Stimulated activated CD4-positive, alpha-beta T cell treated with anti-CD3 and anti-CD28 coated beads, Interleukin-12 subunit alpha, Interleukin-12 subunit beta, amount 100 ng/mL, for 48 hours (primary cell): Measurements from ENCODE around the gene TMEM26.

ENCODE experiments used
- DNase-seq, 3 donors: peaks; one replicate each; pipeline ENCODE4 v3.0.0-alpha.2; 2020; ENCODE audit warnings: low read depth in 2 of 3, low spot score in 1 of 3

The TMEM26 gene

DNA sequence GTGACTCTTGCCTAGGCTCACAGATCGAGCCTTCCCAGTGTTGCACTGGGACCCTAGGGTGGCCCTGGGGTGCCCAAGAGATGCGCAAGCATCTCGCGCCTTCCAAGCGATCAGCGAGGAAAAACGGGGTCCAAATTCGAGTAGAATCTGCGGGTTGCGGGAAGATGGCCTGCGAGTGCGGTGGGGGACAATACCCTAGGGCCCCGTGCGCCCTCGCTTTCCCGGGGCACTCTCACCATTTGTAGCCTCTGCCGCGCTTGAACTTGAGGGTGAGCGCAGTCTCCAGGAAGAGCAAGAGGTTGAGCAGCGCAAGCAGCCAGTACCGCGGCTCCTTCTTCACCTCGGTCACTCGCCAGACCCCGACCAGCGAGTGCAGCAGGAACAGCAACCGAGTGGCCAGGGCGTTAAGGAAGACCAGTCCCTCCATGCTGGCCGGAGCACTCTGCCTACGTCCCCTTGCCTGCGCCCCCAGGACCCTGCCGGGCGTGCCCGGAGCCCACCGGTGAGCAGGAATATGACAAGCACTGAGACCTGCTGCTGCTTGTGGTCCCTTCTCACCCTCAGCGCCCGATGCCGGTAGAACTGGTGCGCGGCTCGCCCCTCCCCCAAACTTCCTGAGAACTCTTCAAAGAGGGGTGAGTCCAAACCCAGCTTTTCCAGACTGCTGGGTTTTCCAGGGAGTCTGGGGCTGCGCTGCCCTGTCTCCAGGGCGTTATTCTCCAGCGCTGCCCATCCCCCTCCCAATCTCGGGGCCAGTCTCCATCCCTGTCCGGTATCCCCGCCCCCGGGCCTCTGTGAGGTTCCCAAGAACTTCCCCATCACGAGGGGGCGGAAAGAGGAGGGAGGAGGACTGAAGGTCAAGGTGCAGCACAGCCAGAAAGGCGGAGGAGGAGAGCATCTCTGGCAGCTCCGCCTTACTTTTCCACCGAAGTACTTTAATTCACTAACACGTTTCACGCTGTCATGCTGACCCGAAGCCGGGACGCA, at the start of gene TMEM26:
TSS of gene TMEM26 (minus strand) at position 727 of the 987 bp plus-strand sequence. CDS start at position 427, 300 bp downstream.
- DNase-seq = no peak

DNA sequence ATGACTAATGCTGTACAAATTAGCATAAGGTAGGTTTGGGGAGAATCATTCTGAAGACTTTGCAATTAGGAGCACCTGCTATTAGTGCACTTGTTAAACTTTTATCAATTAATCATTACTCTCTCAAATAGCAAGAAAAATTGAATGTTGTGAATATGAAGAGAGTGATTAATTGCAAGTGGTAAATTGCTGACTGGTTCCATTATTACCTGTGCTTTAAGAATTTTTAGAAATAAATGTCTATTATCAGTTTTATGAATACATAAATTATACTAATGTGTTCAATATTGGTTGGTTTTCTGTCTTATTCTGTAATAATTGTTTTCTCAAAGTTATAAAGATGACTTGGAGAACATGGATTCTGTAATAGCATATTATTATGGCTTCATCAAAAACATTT, 47.3 kb upstream of the TMEM26 start:
- no peak for DNase-seq

DNA sequence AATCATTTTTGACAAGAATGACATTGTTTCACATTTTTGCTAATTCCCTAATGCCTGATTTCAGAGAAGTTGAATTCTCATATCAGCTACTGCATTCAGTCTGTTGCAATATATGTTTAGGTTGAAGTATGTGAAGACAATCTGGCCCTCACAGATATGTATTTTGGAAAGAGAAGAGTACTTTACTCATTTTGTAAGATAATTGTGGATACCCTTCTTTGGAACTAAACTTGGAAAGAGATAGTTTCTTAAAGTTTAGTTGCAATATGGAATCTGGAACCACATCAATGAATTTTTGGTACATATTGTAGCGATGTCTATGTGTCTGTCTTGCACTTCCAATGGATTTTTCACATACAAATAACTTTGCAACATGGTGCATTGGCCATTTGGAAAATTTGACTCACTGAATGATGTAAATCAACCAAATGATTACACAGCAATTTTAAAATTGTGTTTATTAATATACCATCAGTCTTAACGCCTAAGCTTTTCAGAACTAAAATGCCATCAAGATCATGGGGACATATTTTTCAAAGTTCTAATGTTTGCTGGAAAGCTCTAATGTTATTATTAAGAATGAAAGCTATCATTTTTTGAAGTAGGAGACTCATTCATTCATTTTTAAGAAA, 39.3 kb upstream of the TMEM26 start:
- no peak for DNase-seq

DNA sequence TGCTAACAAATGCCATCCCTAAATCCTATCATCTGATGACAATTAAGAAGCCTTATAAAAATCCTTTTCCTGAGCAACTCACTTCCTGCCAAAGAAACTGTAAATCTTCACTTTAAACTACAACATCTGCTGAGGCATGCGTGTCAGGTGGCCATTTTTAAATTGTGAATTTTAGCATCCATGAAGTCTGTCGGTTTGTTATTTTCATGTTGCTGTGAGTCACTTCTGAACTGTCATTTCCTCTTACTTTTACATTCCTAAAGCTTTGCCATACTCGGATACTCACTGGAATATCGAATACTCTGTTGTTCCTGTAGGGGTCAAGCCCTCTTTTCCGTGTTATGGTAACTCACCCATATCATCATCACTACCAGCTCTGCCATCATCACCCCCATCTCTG, 34.3 kb upstream of the TMEM26 start:
- no peak for DNase-seq

DNA sequence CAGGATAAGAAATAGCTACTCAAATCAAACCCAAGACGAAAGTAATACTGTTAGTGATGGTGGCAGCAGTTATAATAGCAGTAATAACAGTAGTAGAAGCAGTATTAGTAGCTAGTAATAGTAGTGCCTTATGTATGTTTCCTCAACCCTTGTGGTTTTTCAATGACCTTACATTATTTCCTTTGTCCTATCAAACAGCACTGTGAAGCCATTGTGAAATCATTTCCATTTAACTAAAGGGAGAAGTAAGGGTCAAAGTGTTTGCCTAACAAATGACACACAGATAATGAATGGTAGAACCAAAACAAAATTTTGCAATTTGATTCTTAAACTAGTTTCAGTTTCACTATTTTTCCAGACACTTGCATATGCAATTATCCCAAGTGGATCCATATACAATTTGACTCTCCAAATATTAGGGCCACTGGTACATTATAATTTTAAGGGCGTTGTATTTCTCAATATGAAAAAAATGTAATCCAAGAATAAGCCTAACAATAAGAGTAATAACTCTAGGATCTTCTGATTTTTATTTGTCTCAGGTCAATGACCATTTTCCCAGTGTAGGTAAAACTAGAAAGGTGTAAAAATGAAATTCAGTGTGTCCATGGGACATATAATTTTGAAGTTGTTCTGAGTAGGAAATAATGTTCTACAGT, 33.7 kb upstream of the TMEM26 start:
- DNase-seq = no peak

- no peak for DNase-seq
Observed at GRCh38 chr10:61486251-61486650, 33.1 kb upstream of the TMEM26 start.

- DNase-seq = no peak
Observed at GRCh38 chr10:61481597-61481996, 28.4 kb upstream of the TMEM26 start.

DNA sequence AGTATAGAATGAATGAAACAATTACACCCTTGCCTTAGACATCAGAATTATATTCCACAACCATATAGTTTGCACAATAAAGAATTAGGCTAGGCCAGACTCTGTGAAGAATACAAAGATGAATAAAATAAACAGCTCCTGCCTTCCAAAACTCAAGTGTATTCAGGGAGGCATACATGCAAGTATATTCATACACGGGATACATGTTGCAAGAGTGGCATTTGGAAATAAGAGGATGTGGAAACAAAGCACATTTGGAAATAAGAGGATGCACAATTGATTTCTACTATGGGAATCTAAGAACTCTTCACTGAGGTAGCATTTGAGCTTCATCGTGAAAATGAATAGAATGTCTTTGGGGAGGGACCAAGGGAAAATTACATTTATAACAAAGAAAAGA, 27.0 kb upstream of the TMEM26 start:
- no peak for DNase-seq

DNA sequence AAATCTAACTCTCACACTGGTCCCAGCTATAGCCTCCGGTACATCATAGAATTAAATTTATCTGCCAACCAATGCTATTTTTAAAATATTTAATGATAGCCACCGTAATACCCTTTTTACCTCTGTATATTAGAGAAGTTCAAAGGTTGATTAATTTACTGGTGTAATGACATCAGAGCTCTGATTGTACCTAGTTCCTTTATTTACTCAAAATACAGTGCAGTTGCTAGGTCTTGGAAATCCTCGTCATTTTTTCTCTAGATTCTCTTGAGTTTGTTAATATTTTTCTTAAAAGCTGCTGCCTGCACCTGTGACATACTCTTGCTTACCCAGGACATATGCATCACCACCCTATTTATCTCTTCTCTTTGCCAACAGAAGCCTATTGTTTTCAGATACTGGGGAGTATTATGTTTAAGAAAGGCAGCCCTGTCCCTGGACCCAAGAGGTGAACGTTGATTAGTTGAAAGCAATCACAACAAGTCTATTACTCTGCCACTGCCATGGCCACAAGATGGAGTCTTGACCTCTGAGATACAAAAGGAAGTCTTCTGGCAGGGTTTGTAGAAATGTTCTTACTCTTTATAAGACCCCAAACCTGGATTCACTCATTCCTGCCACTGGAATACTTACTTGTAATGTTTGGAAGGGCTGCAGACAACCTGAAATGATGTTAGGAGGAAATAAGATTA, 25.6 kb upstream of the TMEM26 start:
- no peak for DNase-seq

GRCh38 chr10:61477451-61477850, 24.3 kb upstream of the TMEM26 start:
- no peak for DNase-seq

DNA sequence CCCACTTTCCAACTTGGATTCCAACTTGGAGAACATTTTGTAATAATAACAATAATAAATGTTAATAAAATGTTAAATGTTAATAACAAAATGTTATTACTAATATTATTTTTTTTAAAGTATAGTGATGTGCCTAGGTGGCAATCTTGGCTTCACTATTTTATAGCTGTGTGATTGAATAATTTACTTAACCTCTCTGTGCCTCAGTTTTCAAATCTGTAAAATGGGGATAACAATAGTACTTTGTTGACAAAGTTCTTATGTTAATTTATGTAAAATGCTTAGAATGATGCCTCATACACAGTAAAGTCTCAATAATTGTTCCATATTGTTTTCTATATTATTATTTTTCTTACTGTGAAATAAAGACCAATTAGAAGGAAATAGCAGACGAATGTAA, 23.3 kb upstream of the TMEM26 start:
- no peak for DNase-seq

DNA sequence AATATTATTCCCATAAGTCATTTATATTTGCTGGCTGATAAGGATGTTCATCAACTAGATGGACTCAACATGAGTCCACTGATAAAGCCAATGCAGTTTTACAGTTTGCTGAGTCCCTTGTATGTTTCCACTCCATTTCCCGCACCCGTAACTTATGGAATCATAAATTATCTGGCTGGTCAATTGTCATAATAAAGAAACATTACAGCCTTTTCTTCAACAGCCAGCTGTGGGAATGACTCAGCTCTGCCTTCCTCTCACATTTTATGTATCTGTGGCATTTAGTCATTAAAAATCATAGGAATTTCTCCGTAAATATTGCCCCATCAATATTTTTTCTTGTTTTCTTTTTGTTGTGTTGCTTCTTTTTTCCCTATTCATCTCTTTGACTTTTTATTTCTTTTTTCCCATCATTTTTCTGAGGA, 22.3 kb upstream of the TMEM26 start:
- DNase-seq = no peak

GRCh38 chr10:61472090-61472674, 19.0 kb upstream of the TMEM26 start:
- DNase-seq = no peak

DNA sequence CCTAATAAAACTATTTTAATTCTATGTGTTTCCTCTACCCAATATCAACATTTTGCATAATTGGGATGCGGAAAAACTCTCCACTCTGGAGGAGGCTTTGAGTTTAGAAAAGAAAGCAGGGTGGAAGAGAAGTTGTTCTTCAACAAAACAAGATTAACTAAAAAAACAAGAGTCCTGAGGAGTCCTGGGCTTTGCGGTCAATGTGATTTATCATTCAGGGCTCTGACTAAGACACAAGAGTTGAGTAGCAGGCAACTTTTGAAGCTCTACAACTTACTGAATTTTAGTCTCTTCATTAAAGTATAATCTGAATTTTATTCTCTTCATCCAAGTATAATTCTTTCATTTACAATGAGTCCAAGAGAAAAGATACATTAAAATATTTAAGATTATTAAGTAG, 18.3 kb upstream of the TMEM26 start:
- DNase-seq = no peak

- no peak for DNase-seq
Observed at GRCh38 chr10:61470740-61471139, 17.6 kb upstream of the TMEM26 start.

DNA sequence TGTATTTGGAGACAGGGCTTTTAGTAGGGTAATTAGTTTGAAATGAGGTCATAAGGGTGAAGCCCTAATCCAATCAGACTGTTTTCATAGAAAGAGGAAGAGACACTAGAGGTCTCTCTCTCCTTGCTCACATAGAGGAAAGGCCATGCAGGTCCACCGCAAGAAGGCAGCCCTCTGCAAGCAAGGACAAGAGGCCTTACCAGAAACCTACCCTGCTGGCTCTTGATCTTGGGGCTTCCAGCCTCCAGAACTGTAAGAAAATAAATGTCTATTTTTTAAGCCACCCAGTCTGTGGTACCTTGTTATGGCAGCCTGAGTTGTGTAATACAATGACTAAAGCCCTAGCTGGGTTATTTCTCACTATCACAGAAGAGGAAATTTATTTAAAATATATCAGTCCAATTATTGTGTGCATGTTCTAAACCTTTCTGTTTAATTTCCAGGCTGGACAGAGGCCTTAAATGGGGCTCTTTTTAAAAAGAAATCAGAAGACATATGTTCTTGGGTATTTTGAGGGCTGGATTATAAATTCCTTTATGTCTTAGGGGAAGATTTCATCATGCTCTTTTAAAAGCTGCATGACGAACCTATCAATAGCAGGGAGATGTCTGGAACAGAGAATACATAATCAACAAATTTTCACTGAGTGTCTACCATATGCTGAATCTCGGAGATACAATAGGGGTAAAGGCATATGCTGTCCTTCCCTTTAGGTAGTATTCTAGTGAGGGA, 12.9 kb upstream of the TMEM26 start:
- DNase-seq = no peak

- DNase-seq = no peak
Observed at GRCh38 chr10:61465171-61465496, 12.0 kb upstream of the TMEM26 start.

- DNase-seq = no peak
Observed at GRCh38 chr10:61464461-61465170, 11.4 kb upstream of the TMEM26 start.

DNA sequence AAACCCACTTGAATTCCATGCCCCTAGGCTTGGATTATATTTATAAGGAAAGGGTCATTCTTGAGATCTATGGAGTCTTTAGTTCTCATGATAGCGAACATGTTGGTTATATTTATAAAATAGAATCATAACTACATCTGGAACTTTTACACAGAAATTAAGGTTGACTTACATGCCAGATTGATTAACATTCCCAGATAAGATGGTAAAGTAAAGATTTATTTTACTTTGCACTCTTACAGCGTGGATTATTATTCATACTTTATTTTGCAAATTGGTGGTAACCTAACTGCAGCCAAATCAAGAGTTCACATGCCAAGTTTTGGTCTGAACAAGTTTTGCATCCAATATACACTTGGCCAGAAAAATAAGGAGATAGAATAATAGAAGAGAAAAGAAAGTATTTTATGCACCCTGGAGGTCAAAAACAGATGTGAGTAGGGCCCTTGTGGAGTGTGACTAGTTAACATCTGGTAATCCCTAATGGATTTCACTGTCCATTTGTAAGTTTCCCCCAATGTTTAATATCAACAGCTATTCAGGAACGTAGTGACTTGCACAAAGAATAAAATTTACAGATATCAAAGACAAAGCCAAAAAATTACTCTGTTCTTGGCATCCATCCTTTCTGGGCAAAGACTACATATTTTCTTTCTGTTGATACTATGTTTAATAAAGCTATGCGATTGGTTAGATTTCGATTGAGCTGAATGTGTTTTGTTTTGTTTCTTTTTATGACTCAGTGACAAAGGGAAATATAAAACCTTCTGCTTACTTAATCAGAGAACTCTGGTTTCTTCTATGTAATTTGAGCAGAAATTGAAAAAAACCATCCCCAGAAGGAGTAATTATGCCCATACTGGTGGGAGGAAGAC, 10.1 kb upstream of the TMEM26 start:
- no peak for DNase-seq
